HG03460 (cell line): ENCODE measurements around the gene AUTS2.

Experiments
- ATAC-seq: cut with Tn5 transposase; IDR thresholded peaks from one replicate; pipeline ENCODE4 v1.9.1; 2021; ENCODE audit not compliant: unreplicated experiment

The AUTS2 gene

DNA sequence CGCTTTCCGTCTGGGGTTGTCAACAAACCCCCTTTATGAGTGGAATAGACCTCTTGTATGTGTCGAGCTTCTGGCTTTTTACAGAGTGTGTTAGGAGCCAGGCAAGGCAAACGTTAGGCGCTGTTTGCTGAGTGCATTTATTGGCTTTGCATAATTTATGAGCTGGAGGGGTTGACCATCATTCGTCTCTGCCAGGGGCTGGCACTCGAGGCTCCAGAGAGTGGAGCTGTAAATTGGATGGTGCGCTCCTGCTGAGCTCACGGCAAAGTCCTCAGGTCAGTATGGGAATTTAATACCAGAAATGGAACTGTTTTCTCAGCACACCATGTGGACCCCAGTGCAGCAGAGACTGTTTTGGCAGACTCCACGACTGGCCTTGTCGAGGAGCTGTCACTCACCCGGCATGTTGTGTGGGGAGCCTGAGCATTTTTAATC lies 834.3 kb downstream of the AUTS2 start:
- ATAC-seq: no peak

DNA sequence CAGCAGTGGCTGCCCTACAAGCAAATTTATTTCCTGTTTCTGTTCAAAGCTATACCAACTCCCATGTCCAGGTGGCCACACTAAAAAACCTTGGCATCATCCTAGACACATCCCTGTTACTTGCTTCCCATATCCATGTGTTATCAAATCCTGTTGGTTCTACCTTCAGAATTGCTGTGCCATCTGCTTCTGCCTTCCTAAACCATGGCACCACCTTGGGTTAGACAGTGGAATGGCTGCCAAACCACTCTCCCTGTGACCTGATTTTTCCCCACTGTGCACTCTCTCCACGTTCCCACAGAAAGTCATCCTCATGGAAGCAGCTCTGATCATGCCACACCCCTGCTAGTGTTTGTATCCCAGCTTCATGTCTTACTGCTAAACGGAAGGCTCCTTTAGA lies 836.1 kb downstream of the AUTS2 start:
- ATAC-seq: no peak

DNA sequence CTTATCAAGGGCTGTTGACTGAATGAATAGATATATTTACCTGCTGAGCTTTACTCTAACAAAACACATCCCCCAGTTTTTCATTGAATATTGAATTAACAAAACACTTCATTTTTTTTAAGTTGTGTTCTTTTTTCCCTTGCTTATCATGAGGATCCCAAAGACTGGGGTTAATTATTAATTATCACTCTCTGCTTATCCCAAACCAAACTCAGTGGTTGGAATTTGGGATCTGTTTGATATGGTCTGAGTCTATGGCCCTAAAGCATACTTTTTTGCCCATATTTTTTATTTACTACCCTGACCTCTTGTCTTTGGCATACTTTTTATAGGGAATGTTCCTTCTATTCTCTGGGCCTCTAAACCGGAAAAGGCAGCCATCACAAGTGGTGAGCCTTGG lies 836.5 kb downstream of the AUTS2 start:
- ATAC-seq: no peak

DNA sequence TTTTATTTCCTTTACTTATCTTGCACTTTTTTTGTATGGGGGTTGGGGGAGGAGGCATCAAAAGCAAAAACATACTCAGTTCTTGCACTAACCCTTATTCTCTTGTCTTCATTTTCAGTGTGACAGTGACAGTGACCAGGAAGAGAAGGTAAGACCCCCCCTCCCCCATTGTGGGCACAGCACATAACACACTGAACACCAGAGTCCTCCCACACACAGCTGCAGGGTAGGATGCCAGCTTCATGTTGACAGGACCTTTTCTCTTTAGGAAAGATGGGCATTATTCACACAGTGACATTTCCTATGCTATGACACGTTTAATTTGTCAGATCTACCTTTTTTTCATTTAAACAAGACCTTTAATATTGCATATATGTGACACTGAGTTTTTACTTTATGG lies 837.4 kb downstream of the AUTS2 start:
- ATAC-seq: no peak

DNA sequence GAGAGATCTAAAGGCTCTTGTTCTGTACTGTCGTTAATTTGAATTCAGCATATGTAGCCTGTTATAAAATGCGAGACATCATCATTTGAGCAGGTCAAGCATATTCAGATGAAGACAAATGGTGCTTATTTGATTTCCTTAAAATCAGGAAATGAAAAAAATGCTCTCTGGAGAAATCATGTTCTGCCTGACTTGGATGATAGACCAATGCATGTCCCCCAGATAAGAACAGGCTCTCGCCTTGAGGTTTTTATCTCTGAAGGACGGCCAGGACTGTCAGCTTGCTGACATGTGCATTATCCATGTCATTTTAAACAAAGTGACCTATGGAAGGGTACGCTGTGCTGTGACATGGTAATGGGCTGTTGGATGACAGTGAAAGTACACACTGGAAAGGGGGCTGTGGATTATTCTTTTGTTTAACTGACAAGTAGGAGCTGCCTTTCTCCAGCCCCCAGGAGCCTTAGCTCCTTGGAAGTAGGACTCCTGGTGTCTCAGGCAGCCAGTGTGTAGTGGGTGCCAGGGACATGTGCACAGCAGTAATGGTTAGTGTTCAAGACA lies 838.6 kb downstream of the AUTS2 start:
- ATAC-seq: no peak

DNA sequence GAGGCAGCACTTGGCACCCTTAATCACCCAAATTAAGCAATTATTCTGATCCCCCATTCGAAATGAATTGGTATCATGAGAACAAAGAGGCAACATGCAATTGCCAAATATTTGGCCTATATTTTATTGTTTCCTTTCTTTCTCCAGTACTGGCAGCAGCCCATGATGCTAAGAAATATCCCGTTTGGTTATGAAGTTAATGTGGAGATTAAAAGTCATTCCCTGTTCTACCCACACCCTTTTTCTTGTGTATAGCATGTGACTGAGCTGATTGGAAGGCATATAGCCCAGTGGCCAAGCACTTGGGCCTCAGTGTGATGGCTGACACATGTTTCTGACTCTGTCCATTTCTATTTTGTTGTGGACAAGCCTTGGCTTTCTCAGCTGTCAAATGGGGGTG lies 841.4 kb downstream of the AUTS2 start:
- ATAC-seq: no peak

DNA sequence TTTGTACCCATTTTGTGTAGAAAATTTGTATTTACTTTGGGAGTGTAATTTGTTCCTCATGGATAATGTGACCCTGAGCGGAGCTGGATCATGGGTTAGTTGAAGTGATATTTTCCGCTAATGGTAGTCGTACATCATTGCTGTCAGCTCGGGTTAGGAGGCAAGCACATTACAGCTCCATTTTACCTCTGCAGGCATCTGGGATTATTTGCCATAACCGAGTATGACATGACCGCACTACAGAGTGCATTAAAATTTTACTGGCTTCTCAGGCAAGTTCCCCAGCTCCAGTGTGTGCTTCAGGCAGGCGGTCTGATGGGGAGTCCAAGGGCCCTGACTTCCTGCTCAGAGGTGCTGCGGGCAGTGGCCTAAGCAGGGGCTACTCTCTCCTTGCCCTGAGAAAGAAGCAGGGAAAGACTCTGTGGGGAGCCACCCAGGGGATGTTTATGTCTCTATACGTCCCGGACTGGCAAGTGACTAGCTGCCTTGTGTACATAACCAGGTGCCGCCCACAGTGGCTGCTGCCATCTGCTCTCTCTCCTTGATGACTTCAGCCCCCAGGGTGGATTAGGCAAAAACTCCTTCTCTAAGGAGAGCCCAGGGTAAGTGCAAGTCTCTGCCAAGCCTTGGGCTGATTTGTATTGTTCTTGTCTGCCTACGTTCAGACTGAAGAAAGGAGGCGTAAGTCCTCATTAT lies 848.3 kb downstream of the AUTS2 start:
- ATAC-seq: no peak

DNA sequence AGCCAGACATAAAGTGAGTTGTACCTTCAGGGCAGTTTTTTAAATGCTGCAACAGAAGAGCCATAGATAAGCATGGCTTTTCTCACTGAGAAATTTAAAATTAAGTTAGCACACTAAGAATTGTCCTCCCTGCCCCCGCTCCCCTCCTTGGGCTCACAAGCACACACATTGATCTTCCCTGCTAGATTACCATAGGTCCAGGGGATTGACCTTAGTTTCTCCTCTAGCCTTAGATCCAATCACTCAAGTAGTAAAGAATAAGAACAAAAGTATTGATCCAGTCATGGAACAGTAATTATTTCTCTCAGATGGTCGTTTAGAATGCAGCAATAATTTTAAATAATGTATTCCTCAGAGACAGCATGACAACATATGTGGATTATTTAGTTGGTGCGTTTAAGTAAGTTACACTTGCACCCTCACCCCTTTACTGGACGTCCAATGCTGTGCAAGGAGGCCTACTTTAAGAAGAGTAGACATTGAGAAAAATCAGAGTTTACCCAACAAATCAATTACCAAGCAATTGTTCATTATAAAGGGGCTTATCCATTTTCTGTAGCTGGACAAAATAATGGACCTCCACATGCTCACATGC lies 850.1 kb downstream of the AUTS2 start:
- ATAC-seq: no peak

DNA sequence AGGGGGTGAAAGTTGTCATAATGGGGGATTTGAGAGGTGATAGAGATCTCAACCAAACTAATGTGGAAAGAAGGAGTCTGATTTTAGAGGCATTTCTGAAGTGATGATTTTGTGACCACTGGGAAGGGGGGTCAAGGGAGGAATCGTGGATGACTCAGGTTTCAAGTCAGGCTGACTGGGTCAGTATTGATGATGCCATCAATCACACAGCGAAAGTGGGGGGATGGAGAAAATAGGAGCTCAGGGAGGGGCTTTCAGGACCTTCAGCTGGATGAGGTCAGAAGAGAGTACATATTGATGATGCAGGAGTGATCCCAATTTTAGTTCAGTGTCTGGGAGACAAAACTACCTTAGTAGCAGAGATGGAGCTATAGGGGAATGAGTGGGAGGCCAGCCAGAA lies 852.5 kb downstream of the AUTS2 start:
- no peak for ATAC-seq

DNA sequence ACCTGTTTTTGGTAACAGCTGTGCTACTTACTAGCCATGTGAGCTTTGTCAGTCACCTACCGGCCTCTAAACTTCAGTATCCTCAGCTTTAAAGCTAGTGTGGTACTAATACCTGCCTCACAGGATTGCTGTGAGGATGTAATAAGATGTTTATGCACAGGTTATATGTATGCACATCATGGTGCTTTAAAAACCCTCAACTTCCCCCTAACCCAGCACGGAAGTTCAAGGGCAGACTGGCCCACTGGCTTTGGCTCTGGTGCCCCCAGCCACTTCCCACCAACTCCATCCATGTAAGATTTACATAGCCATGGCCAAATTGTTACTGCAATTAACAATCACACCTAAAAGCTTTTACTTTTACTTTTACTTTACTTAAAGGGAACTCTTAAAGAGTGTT lies 857.6 kb downstream of the AUTS2 start:
- ATAC-seq: no peak

DNA sequence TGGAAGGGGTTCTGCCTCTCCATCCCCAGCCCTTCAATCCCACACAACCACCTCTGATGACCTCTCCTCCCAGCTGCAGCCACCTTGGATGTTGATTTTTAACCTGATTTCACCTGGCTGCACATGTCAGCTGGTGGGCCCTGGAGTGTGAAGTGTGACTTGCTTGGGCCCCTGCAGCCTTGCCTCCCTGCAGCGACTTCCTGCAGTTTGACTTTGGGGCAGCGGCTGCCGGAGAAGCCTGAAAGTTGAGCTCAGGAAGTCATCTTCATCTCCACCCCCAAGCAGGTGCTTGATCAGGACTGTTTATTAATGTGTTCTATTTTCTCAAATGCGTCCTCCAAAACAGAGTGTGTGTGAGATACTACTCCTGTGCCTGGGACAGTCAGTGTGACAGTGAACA lies 858.4 kb downstream of the AUTS2 start:
- ATAC-seq: peak; percentile 76

DNA sequence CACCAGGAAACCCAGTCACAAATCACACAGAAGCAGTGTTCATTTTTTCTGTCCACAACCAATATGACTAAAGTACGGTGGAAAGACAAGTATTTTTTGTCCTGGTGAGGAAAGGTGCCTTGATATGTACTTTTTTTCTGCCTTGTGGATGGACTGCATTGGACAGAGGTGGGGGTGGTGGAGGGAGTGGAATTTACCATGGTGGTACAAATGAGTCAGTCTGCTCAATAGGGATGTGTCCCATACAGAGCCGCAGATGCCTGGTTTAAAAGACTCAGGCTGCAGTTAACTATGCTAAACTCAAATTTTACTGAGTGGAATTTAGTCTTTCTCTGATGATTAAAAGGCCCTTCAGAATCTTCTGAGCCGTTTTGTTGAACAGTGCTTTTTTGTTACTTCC lies 859.2 kb downstream of the AUTS2 start:
- ATAC-seq: no peak

DNA sequence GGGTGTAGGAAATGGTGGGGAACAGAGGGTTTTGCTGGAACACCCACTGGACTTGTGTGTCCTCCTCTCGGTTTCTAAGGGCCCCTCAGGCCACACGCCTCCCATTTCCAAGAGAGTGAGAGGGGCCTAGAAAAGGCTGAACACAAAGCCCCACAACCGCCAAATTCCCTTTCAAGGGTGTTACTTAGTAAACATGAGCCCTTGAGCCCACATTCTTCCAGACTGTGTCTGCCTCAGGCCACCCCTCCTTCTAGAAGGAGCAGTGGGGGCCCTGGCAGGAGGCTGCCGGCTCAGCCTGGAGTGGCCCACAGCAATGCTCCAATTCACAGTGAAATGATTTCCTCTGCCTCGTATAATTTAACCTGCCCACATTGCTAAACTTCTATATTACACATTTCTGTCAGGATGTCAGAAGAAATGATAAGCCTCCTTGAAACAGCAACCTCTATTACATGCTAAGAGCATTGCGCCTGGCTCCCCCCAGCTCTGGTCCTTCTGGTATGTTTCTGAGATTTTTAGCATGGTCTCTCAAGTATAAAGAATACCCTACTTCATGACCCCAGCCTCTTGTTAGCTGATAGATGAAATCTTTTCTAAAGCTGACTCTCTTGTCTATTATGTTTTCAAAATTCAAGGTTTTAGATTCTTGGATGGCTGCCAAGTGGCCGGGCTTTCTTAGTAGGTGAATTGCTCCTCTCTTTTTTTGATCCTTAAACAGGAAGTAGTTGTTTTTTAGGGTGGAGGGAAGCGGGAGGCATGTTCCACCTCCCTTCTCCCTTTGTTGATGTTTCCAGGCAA lies 859.8 kb downstream of the AUTS2 start:
- no peak for ATAC-seq

DNA sequence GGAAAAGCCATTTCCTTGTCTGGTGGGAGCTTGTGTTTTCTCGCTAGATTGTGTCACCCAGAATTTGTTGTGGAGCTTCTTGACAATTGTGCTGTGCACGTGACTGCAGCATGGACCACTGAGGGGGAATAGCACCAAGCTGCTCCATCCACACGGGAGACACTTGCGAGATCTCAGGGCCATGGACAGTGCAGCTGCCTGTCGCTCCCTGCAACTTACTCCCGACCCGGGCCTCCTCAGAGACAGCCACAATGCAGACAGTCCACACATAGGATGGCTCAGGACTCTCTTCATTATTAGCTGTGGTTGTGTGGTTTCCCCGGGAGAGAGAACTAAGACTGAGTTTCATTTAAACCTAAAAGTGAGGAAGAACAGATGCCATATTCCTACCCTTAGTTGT lies 860.5 kb downstream of the AUTS2 start:
- no peak for ATAC-seq

DNA sequence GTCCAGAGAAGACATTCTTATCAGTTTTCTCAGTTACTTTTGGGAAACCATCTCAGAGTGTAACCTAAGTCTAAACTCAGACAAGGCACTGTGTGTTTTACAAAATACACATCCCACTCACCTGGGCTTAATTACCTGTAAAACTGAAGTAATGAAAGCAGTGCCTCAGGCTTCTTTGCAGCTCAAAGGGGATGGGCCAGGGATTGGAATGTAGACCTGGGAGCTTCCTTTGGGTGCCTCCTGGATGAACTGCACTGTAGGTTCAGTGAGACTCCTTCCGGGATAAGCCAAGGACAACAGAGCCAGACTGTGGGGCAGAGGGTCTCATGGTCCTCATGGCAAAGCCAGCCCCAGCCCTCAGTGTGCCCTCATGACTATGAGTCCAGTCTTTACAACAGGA lies 861.3 kb downstream of the AUTS2 start:
- no peak for ATAC-seq

DNA sequence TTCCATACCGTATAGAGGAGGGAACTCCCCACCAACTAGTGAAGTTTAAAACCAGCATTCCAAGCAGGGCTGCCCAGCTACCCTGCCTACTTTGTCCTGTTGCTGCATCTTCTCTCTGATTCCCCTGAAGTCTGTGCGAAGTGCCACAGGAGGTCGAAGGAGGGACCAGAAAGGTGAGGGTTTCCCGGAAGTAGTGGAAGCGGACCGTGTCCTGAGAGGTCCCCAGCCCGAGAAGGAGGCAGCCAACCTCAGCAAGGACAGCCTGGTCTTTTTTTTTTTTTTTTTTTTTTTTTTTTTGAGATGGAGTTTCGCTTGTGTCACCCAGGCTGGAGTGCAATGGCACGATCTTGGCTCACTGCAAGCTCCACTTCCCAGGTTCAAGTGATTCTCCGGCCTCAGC lies 861.8 kb downstream of the AUTS2 start:
- ATAC-seq: no peak

DNA sequence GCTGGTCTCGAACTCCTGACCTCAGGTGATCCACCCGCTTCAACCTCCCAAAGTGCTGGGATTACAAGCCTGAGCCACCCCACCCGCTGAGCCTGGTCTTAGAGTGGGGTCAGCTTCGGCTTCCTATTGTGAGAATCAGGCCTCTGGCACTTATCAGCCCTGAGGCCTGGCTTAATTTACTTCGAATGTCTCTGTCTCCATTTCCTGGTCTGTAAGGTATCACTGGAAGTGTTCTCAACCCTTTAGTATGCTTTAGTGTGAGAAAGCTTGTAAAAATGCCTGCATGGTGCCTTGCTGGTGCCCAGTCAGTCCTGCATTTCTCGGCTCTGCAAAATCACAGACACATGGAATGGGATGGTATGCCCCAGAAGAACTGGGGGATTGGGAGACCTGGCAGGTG lies 862.3 kb downstream of the AUTS2 start:
- no peak for ATAC-seq

DNA sequence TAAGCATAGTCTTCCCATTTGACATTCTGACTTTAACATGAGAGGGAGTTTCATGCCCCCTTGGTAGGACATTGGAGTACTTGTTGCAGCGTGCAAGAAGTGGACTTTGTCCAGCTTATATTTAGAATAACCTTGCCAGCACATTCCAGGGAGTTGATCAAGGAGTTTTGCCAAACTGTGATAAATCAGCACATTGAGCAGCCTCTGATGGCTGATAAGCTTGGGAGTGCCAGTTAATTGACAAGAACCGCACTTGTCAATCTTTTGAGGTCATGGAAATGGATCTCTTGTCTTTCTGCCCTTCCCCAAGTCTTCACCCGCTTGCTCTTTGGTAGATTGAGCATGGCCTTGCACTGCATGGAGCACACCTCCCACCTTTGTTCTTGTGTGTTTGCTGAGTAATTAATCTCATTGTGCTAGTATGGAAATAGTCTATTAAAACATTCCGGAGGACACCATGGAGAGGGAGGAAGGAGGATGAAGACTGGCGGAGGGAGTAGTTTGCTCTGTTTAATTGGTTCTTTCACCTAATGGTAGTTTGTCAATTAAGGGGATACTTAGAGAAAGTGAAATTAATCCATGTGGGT lies 865.2 kb downstream of the AUTS2 start:
- no peak for ATAC-seq

DNA sequence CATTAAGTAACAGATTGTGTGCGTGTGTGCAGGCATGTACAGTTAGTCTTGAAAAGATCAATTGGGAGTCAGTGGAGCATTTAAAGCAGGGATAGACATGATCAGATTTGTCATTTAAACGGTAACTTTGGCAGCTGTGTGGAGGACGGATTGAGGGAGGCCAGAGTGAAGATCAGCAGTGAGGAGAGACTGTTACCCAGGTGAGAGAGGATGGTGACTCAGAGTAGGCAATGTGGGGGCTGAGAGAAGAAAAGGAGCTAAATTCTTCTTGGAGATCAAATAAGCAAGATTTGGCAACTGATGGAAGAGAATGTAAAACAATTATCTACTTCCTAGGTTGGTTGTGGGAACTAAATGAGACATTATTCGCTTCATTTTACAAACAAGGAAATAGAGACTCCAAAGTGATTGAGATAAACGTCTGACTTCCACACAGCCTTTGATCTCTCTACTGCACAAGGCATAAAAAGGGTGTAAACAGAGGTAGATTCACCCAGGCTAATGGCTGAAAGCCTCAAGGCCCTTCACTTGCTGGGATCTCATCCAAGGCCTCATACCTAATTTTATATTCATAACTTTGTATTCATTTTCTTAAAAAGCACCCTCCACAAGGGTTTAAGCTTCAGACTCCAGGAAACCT lies 868.6 kb downstream of the AUTS2 start:
- no peak for ATAC-seq

DNA sequence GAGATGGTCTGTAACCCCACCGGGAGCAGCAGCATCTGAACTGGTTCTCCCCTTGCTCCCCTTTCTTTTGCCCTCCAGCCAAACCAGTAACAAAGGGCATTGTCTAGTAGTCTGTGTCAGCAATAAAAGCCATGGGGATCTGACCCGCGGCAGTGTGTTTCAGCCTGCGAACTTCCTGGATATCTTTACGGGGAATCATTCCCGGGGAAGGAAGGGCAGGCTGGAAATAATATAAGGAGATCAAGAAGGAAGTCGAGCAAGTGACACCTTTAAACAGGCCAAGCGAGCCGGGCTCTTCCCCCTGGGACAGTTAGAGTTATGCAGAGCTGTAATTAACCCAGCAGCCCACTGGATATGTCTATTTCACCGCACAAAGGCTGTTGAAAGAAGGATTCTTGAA lies 872.5 kb downstream of the AUTS2 start:
- no peak for ATAC-seq

DNA sequence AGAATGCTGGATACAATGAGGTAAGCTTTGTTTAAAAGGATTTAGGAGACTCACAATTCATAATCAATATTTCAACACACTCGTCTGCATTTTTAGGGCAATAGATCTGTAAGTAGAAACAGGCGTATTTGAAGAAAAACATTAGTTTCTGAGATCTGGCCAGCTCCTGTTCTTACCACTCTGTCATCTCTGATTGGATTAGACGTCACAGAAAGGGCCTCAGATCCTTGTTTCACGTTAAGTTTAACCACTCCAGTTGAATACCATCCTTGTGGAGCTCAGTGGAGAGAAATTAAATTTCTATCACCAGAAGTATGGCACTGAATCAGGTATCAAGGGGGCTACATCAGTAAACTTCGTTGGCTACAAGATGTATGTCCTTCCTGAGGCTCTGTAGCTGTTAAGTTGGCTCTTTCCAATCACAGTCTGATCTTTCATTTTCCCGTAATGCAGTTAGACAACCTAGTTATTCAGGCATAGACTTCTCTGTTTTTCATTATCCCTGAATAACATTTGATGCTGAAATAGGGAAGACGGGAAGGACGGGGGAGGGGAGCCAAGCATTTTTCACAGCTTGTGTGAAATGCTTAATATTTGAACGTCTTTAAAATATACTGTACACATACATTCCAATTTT lies 874.4 kb downstream of the AUTS2 start:
- no peak for ATAC-seq
